Transverse colon (tissue), 4 donors: ENCODE measurements around the gene HSPA2.

Experiments
- CTCF ChIP-seq, 5 experiments: fragments of 200-600 bp in 3 of 5; fragments of 450-650 bp in 2 of 5; sonication (generic) in 3 of 5; IDR thresholded peaks; 1 replicate in 2 of 5; 2 replicates in 3 of 5; pipeline ENCODE4 v1.5.1; 2016 to 2017; ENCODE audit warnings: antibody characterized with exemption in 5 of 5, inconsistent platforms in 3 of 5, mild to moderate bottlenecking in 2 of 5, moderate library complexity in 1 of 5
- POLR2AphosphoS5 ChIP-seq, 3 donors: sonication (generic); formaldehyde crosslinking; IDR thresholded peaks; one replicate each; pipeline ENCODE4 v1.6.1; 2016; ENCODE audit warnings: antibody characterized with exemption in 3 of 3

- TF ChIP-seq CTCF (IDR thresholded peaks at IDR 0.05) (no peak), POLR2AphosphoS5 (IDR thresholded peaks at IDR 0.05) (no peak)
These were observed 16.0 kb downstream of the HSPA2 start for GRCh38 chr14:64556526-64556925.
